Keratinocyte (primary cell): ENCODE results near the gene RFX3. TPM values are rescaled to one million over a fixed set of nuclear protein-coding genes. Genes with fewer than 3 reads are reported as not detected.

Experiments used
- DNase-seq: peaks from one replicate; pipeline ENCODE4 v3.0.0-alpha.2; 2011; ENCODE audit warnings: low read depth, missing footprints, low spot score
- FAIRE-seq: peaks from 2 replicates; lab custom pipeline; 2011; peaks lifted over from hg19 to GRCh38; lab: Jason Lieb, UNC
- H2AFZ ChIP-seq: 2 replicates; pipeline ENCODE4 v1.6.0; 2012; ENCODE audit warnings: low read length, control low read depth, inconsistent platforms; ENCODE audit not compliant: control insufficient read depth
- H3K27ac ChIP-seq: 2 replicates; pipeline ENCODE4 v1.5.1; 2011; ENCODE audit warnings: low read length; ENCODE audit not compliant: control insufficient read depth, insufficient read depth
- H3K27me3 ChIP-seq: 3 replicates; pipeline ENCODE4 v1.6.0; 2011; ENCODE audit warnings: low read length; ENCODE audit not compliant: control insufficient read depth, insufficient read depth; ENCODE audit errors: extremely low read depth
- H3K36me3 ChIP-seq, 2 experiments: 2 replicates in 1 of 2; 3 replicates in 1 of 2; pipeline ENCODE4 v1.5.1; 2011; ENCODE audit warnings: low read length in 2 of 2, mild to moderate bottlenecking in 1 of 2; ENCODE audit not compliant: control insufficient read depth in 2 of 2, insufficient read depth in 2 of 2; ENCODE audit errors: extremely low read depth in 1 of 2
- H3K4me1 ChIP-seq: 3 replicates; pipeline ENCODE4 v1.5.1; 2011; ENCODE audit warnings: low read length; ENCODE audit not compliant: control insufficient read depth, insufficient read depth; ENCODE audit errors: extremely low read depth
- H3K4me2 ChIP-seq: 3 replicates; pipeline ENCODE4 v1.6.0; 2011; ENCODE audit warnings: low read depth, low read length; ENCODE audit not compliant: control insufficient read depth, insufficient read depth; ENCODE audit errors: extremely low read depth
- H3K4me3 ChIP-seq, 3 experiments: fragments of 200-600 bp in 1 of 3; sonication (generic) in 1 of 3; 2 replicates in 2 of 3; 3 replicates in 1 of 3; pipeline ENCODE4 v1.5.1; 2011 to 2016; ENCODE audit warnings: low read length in 3 of 3, mild to moderate bottlenecking in 3 of 3, control low read depth in 2 of 3, inconsistent platforms in 1 of 3, low read depth in 1 of 3, mixed read lengths in 1 of 3, mixed run types in 1 of 3, moderate library complexity in 1 of 3; ENCODE audit not compliant: control insufficient read depth in 2 of 3, insufficient read depth in 2 of 3; ENCODE audit errors: extremely low read depth in 1 of 3
- H3K79me2 ChIP-seq: 2 replicates; pipeline ENCODE4 v1.6.0; 2012; ENCODE audit warnings: low read length; ENCODE audit not compliant: control insufficient read depth, insufficient read depth
- H3K9ac ChIP-seq: 3 replicates; pipeline ENCODE4 v1.6.0; 2011; ENCODE audit warnings: low read length; ENCODE audit not compliant: control insufficient read depth, insufficient read depth; ENCODE audit errors: extremely low read depth
- H3K9me1 ChIP-seq: 3 replicates; pipeline ENCODE4 v1.6.0; 2011; ENCODE audit warnings: low read length; ENCODE audit not compliant: control insufficient read depth, insufficient read depth; ENCODE audit errors: extremely low read depth
- H3K9me3 ChIP-seq: 2 replicates; pipeline ENCODE4 v1.5.1; 2012; ENCODE audit warnings: low read depth, low read length; ENCODE audit not compliant: control insufficient read depth
- H4K20me1 ChIP-seq: 3 replicates; pipeline ENCODE4 v1.6.0; 2011; ENCODE audit warnings: low read length; ENCODE audit not compliant: control insufficient read depth, insufficient read depth; ENCODE audit errors: extremely low read depth
- CTCF ChIP-seq, 3 experiments: IDR thresholded peaks in 1 of 3; conservative IDR thresholded peaks in 1 of 3; optimal IDR thresholded peaks in 1 of 3; 2 replicates in 2 of 3; 3 replicates in 1 of 3; pipeline versions ENCODE3 to v1.5.1; 2011; ENCODE audit warnings: low read length in 3 of 3, mild to moderate bottlenecking in 3 of 3, moderate library complexity in 2 of 3, control low read depth in 1 of 3, inconsistent platforms in 1 of 3; ENCODE audit not compliant: insufficient read depth in 2 of 3; ENCODE audit errors: extremely low read depth in 1 of 3
- EZH2 ChIP-seq: IDR thresholded peaks from one replicate; pipeline ENCODE4 v1.6.1; 2012; ENCODE audit warnings: inconsistent platforms, mild to moderate bottlenecking, low read length, moderate library complexity
- dilution Hi-C: fragments of 300-500 bp; cut with MboI; formaldehyde crosslinking; loops from one replicate; pipeline ENCODE4 v1.7.0; 2020; ENCODE audit warnings: low sequenced_read_pairs; ENCODE audit not compliant: extremely low pct_ligation_motif_present
- polyA plus RNA-seq, 5 experiments: library from polyadenylated mRNA; depleted of rRNA in 3 of 5; stranded (reverse) in 3 of 5; stranded (forward) in 1 of 5; unstranded in 1 of 5; fragments of >200 nt; gene quantifications; 1 replicate in 1 of 5; 2 replicates in 3 of 5; 3 replicates in 1 of 5; pipeline versions ENCODE4 v1.2.1 to v1.2.3, GENCODE V29; 2011 to 2012; ENCODE audit warnings: missing spikeins in 2 of 5, low read depth in 1 of 5, low replicate concordance in 1 of 5

The RFX3 gene
- polyA plus RNA-seq, 1 donor (not counting 4 experiments of a cell fraction or from before 2014, with no cell fraction given), result 1.8 TPM

GRCh38 chr9:3433066-3433465 lies 92.7 kb downstream of the RFX3 start:
- TF ChIP-seq EZH2, result no peak
- no peak for TF ChIP-seq CTCF (optimal IDR thresholded peaks at IDR 0.05 in 1 of 3, IDR thresholded peaks at IDR 0.05 in 1 of 3, conservative IDR thresholded peaks at IDR 0.05 in 1 of 3; ENCODE audit: extremely low read depth in 1 of 3, insufficient read depth in 2 of 3, low read length in 3 of 3)
- dilution Hi-C loops, result loop anchor here (25.0 kb wide), 1 partner anchor 196 kb away; no protein-coding TSS in a partner anchor
- Histone ChIP-seq H2AFZ (no peak overlapping the region), H3K27ac (no peak overlapping the region), H3K27me3 (no peaks in the 10 kb centered on the region), H3K79me2 (no peaks in the 10 kb centered on the region), H4K20me1 (no peaks in the 10 kb centered on the region), H3K4me1 (no peaks in the 10 kb centered on the region), H3K36me3 (no peaks in the 10 kb centered on the region), H3K4me3 (no peak overlapping the region), H3K4me2 (no peak overlapping the region), H3K9me3 (no peaks in the 10 kb centered on the region), H3K9ac (no peak overlapping the region), H3K9me1 (no peaks in the 10 kb centered on the region)
- no peak for DNase-seq
- no peak for FAIRE-seq

GRCh38 chr9:3431890-3432289 lies 93.9 kb downstream of the RFX3 start:
- H3K9me3 ChIP-seq, result no peaks in the 10 kb centered on the region
- FAIRE-seq (no peak), DNase-seq (no peak)
- no peaks in the 10 kb centered on the region for H3K36me3 ChIP-seq
- dilution Hi-C loops, result loop anchor here (25.0 kb wide), 1 partner anchor 195 kb away; no protein-coding TSS in a partner anchor
- no peaks in the 10 kb centered on the region for H3K79me2 ChIP-seq
- H3K27me3 ChIP-seq, result no peaks in the 10 kb centered on the region
- no peak overlapping the region for H2AFZ ChIP-seq
- no peaks in the 10 kb centered on the region for H4K20me1 ChIP-seq
- H3K4me2 ChIP-seq, result no peak overlapping the region
- no peak for TF ChIP-seq EZH2
- no peak overlapping the region for H3K9ac ChIP-seq
- H3K9me1 ChIP-seq, result no peaks in the 10 kb centered on the region
- no peak overlapping the region for H3K27ac ChIP-seq
- H3K4me1 ChIP-seq, result no peaks in the 10 kb centered on the region
- no peak overlapping the region for H3K4me3 ChIP-seq

- no peaks in the 10 kb centered on the region for H3K79me2 ChIP-seq
- no peaks in the 10 kb centered on the region for H3K36me3 ChIP-seq
- H3K27me3 ChIP-seq, result no peaks in the 10 kb centered on the region
- no peaks in the 10 kb centered on the region for H3K9me3 ChIP-seq
- no peak overlapping the region for H3K4me2 ChIP-seq
- no peaks in the 10 kb centered on the region for H4K20me1 ChIP-seq
- no peak overlapping the region for H3K9ac ChIP-seq
- no peaks in the 10 kb centered on the region for H3K4me1 ChIP-seq
- no peaks in the 10 kb centered on the region for H3K9me1 ChIP-seq
- no peak for TF ChIP-seq EZH2
- TF ChIP-seq CTCF (optimal IDR thresholded peaks at IDR 0.05 in 1 of 3, IDR thresholded peaks at IDR 0.05 in 1 of 3, conservative IDR thresholded peaks at IDR 0.05 in 1 of 3; ENCODE audit: extremely low read depth in 1 of 3, insufficient read depth in 2 of 3, low read length in 3 of 3), result no peak
- no peak overlapping the region for H3K4me3 ChIP-seq
- no peak overlapping the region for H3K27ac ChIP-seq
- H2AFZ ChIP-seq, result no peak overlapping the region
- no peak for FAIRE-seq
- no peak for DNase-seq
- dilution Hi-C loops, result no loop called here
These were observed 105.9 kb downstream of the RFX3 start for GRCh38 chr9:3419893-3420292.
